HG02973 (cell line): ENCODE data around the gene NDNF.

Experiments used
- ATAC-seq: cut with Tn5 transposase; IDR thresholded peaks from one replicate; pipeline ENCODE4 v1.9.1; 2021; ENCODE audit warnings: moderate library complexity; ENCODE audit not compliant: unreplicated experiment

The NDNF gene

DNA sequence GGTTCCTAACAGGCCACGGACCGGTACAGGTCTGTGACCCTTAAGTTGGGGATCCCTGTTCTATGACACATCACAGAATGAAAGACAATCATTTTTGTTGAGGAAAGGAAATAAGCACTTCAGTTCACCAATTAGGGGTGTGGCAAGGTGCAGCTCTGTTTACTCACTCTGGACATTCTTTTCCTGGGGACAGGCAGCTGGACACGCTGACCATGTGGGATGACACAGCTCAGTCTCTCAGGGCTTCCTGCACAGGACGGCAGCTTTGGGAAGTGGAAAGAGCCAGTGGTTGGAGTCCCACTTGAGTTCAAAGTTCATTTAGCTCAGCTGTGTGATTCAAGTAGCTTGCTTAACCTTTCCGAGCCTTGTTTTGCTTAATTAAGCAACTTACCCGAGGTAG, 55.7 kb downstream of the NDNF start:
- ATAC-seq, result no peak

DNA sequence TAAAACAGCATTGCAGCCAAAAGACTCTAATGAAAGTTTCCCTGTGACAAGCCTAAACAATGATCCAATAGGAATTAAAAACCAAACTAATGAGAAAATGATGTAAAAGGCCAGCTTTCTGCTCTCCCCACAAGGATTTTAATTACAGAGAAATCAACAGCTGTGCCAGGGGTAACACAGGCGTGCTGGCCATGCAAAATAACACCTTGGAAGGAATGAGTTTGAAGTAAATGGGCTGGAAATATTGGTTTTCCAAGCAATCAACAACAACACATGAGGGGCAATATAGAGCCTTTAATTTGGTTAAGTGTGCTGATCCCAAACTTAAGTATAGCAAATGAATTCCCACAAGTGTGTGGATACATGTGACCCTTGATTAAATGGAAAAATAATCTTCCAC, 56.9 kb downstream of the NDNF start:
- no peak for ATAC-seq

DNA sequence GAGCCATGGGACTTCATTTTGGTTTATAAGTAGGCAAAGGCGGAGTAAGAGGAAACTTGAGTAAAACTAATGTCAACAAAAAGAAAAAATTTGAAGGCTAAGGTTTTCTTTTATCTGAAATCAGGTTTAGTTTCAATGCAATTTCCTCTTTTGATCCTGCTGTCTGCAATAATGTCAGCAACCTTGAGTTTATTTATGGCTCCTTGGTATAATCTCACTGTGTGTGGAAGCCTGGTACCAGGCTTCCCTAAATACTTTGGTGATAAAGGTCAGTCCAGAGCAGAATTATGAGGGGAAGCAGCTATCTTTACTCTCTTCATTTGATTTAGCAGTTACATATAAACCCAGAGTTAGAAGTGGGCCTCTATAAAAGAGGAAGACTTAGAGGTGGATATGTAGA, 57.8 kb downstream of the NDNF start:
- no peak for ATAC-seq

GRCh38 chr4:121011780-121012340, 60.5 kb downstream of the NDNF start:
- ATAC-seq, result no peak

DNA sequence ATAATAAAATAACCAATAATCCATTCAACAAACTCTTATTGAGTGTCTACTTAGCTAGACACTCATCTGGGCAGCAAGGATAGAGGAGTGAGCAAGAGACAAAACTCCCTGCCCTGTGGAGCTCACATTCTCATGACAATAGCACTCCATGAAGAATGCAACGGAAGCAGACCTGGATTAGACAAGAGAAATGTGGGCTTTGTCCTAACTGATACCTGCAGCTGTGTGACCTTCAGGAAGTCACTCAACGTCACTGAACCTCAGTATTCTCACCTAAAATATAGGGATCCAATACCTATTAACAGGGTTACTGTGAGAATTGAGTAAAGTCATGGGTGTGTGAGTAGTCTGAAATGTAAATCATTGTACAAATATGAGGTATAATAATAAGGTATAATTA, 61.2 kb downstream of the NDNF start:
- no peak for ATAC-seq

DNA sequence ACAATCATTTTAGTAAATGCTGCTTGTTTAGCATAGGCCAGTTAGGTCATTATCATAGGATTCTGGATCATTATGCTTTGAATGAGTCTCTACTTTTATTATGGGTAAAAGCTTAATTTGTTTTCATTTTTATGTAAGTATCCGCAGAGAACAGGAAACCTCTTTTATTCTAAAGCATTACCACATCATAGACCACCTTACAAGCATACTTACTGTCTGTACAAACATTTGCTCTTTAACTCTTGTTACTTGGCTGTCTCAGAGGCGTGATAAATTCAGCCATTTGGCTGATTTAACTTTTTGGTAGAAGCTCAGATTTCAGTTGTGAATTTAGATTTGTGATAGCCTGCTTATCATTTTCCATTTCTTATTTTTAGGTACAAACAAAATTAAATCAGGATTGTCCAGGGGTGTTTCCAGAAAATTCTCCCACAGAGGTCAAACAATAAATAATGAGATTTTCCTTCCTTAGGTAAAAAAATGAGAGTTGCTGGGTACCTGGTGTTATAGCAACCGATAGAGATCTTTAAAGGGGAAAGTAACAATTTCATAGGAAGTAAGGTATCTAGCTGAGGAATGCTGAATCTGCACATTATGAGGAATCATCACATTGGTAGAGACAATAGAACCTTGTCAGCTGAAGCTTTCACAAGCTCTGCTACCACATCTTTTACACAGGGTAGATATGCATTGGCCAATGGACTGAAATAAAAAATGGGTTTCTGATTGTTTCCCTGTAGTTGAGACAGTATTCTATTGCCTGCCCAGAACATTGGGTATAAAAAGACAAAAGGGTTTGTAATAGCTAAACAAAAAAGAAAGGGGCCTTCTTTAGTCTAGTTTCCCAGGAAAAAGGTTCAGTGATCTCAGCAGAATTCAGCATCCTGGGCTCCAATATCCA, 62.5 kb downstream of the NDNF start:
- no peak for ATAC-seq

DNA sequence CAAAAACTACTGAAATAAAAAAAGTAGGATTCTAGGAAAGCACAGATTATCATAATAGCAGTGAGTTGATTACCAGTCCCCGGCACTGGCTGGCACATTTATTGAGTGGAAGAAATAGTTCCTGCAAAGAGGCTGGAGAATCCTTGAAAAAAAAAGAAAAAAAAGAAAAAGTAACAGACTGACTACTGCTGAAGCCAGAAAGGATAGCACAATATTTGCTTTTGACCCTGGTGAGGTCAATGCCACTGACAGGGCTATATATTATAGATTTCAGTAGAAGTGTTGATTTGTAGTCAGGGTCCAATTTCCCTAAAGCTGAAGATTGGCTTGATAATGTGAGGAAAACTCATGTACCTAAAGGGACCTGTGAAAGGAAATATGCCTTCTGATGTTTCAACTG, 64.7 kb downstream of the NDNF start:
- no peak for ATAC-seq

GRCh38 chr4:121003863-121004262, 68.5 kb downstream of the NDNF start:
- ATAC-seq, result no peak

GRCh38 chr4:120995266-120996010, 76.9 kb downstream of the NDNF start:
- ATAC-seq, result no peak

- ATAC-seq, result no peak
Measured at GRCh38 chr4:120994521-120994920, 77.8 kb downstream of the NDNF start.

DNA sequence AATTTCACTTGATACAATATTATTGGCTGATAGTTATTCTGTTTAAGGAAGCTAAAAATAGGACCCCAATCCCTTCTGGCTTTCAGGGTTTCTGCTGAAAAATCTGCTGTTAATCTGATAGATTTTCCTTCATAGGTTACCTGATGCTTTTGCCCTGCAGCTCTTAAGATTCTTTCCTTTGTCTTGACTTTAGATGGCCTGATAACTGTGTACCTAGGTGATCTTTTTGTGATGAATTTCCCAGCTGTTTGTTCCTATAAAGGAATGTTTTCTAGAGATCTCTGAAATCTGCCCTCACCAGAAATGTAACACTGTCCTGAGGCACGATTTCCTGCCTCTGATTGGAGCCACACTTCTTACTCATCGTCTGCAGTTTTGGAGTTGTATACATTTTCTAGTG, 80.5 kb downstream of the NDNF start:
- ATAC-seq, result no peak

GRCh38 chr4:120990246-120990645, 82.1 kb downstream of the NDNF start:
- no peak for ATAC-seq
